ENCODE results near the gene NINL. TPM values are rescaled to one million over a fixed set of nuclear protein-coding genes. Genes with fewer than 3 reads are reported as not detected.

The NINL gene
- total and polyA plus RNA-seq, 2 of the 8 experiments (the other 6 are each of a cell fraction or from before 2014, with no cell fraction given) = 15.3 to 30.0 TPM

GRCh38 chr20:25574411-25574810, 10.9 kb downstream of the NINL start:
- no peak for FAIRE-seq
- Histone ChIP-seq H3K36me3 (ENCODE audit: control insufficient read depth in 2 of 4, insufficient read depth in 4 of 4, low read length in 3 of 4) (no peaks in the 10 kb centered on the region), H4K20me1 (replicated peaks in 1 of 2; ENCODE audit: control insufficient read depth in 1 of 2, insufficient read depth in 2 of 2, low read length in 2 of 2) (peaks cover 4 to 26% of the 10 kb centered on the region in 2 experiments)

More at GRCh38 chr20:25574411-25574810, 10.9 kb downstream of the NINL start:
- no peak overlapping the region for H2AFZ ChIP-seq (ENCODE audit: low read length)
- no peaks in the 10 kb centered on the region for H3K9me3 ChIP-seq (ENCODE audit: insufficient read depth in 2 of 2, low read depth in 1 of 2, low read length in 1 of 2)
- no peak overlapping the region for H3K9ac ChIP-seq (replicated peaks in 1 of 4; ENCODE audit: extremely low read depth in 1 of 4, low read depth in 3 of 4, low read length in 3 of 4)
- H3K4me1 ChIP-seq (replicated peaks in 1 of 4; ENCODE audit: control insufficient read depth in 3 of 4, insufficient read depth in 4 of 4, low read length in 3 of 4) = peaks cover 0 to 6% (median 4%) of the 10 kb centered on the region in 4 experiments; a peak in 4 of 7 replicates
- H2BK20ac ChIP-seq (ENCODE audit: low read length) = no peak overlapping the region
- H3K79me1 ChIP-seq (ENCODE audit: low read depth, low read length) = peaks cover 12% of the 10 kb centered on the region
- no peak overlapping the region for H3K14ac ChIP-seq (ENCODE audit: insufficient read length)
- no peak overlapping the region for H2BK5ac ChIP-seq (ENCODE audit: low read depth, low read length)
- H3K27me3 ChIP-seq (replicated peaks in 1 of 4; ENCODE audit: control insufficient read depth in 3 of 4, extremely low read depth in 1 of 4, insufficient read depth in 3 of 4, low read length in 3 of 4) = no peaks in the 10 kb centered on the region
- CTCF ChIA-PET (ENCODE audit: partially characterized antibody) = interaction anchor here (1.1 to 2.0 kb wide), 4 partner anchors 78 to 287 kb away, joined by 3 to 10 read pairs (median 6); no protein-coding TSS in a partner anchor
- no peak for DNase-seq (ENCODE audit: low read depth in 1 of 2, low spot score in 2 of 2)
- H4K91ac ChIP-seq (replicated peaks; ENCODE audit: insufficient read length, low read length) = no peak overlapping the region
- no peak overlapping the region for H2BK120ac ChIP-seq (replicated peaks; ENCODE audit: low read depth, low read length)
- H3K4me2 ChIP-seq (ENCODE audit: insufficient read depth in 1 of 2, low read depth in 2 of 2, low read length in 2 of 2) = no peak overlapping the region
- no peak for TF ChIP-seq TCF12 (IDR thresholded peaks at IDR 0.05; ENCODE audit: low read depth, low read length)
- peak; percentile 59 to 66 for TF ChIP-seq RAD21 (IDR thresholded peaks at IDR 0.05 in 1 of 2, conservative IDR thresholded peaks at IDR 0.05 in 1 of 2; ENCODE audit: low read depth in 2 of 2, low read length in 2 of 2)
- TF ChIP-seq CTCF (IDR thresholded peaks at IDR 0.05; ENCODE audit: control extremely low read depth in 1 of 3, insufficient read depth in 1 of 3, low read depth in 1 of 3, low read length in 3 of 3) = peak; percentile 28 to 55 (median 28); a peak in 3 of 4 replicates
- H3K79me2 ChIP-seq (ENCODE audit: control insufficient read depth in 1 of 2, insufficient read depth in 2 of 2, low read length in 2 of 2) = peaks cover 0 to 82% of the 10 kb centered on the region in 2 experiments
- WGBS, 2 experiments (ENCODE audit: extremely low coverage in 1 of 2, insufficient coverage in 1 of 2, insufficient read length in 1 of 2, insufficient replicate concordance in 2 of 2, low coverage in 1 of 2, low lambda C conversion rate in 2 of 2, missing lambda C conversion rate in 1 of 2) = 97% methylated on average over 3 of the region's 3 CpGs; no CpG with 5 or more reads in 1 of the 2 experiments
- no peak overlapping the region for H4K8ac ChIP-seq (ENCODE audit: extremely low read depth, insufficient read depth, low read length)
- no peak overlapping the region for H2BK15ac ChIP-seq (ENCODE audit: low read length)
- H4K5ac ChIP-seq (ENCODE audit: insufficient read length, low read depth, low read length) = no peak overlapping the region
- H3K23me2 ChIP-seq (ENCODE audit: low read depth, low read length) = no peaks in the 10 kb centered on the region
- no peak overlapping the region for H3K4ac ChIP-seq (replicated peaks; ENCODE audit: insufficient read length, low read depth, low read length)
- no peak overlapping the region for H3K56ac ChIP-seq (replicated peaks; ENCODE audit: insufficient read length, low read depth, low read length)
- no peak overlapping the region for H2BK12ac ChIP-seq (ENCODE audit: low read depth, low read length)
- POLR2A ChIA-PET (ENCODE audit: partially characterized antibody) = interaction anchor here (0.6 to 2.3 kb wide), 3 partner anchors 10 to 49 kb away, joined by 3 to 19 read pairs (median 3); partner anchors contain the start of gene NINL
- no peak overlapping the region for H3K4me3 ChIP-seq (ENCODE audit: extremely low read depth in 1 of 4, insufficient read depth in 2 of 4, low read depth in 3 of 4, low read length in 4 of 4)
- no peak overlapping the region for H2AK5ac ChIP-seq (ENCODE audit: low read depth, low read length)
- H3K23ac ChIP-seq (ENCODE audit: insufficient read length) = no peak overlapping the region
- no peak overlapping the region for H3K18ac ChIP-seq (ENCODE audit: extremely low read depth, low read length)
- H3K27ac ChIP-seq (ENCODE audit: low read depth, low read length) = no peak overlapping the region
